SU-DHL-6 (cell line): Measurements from ENCODE around the gene IMMT.
"Not testable (repeated sequence)": the region's sequence is repeated elsewhere in the genome, so short reads cannot be mapped to it uniquely, and the experiment has no call there.

ENCODE experiments used
- H2AFZ ChIP-seq: fragments of 200-600 bp; sonication (generic); 2 replicates; pipeline ENCODE4 v1.6.1; 2014; ENCODE audit warnings: low read depth, mild to moderate bottlenecking, moderate library complexity, mixed read lengths, antibody characterized with exemption, low read length; ENCODE audit not compliant: severe bottlenecking
- H3F3A ChIP-seq: fragments of 200-600 bp; shearing (Covaris generic); 2 replicates; pipeline ENCODE4 v1.6.0; 2016; ENCODE audit warnings: antibody characterized with exemption, mild to moderate bottlenecking; ENCODE audit not compliant: insufficient read depth
- H3K27ac ChIP-seq: fragments of 200-600 bp; sonication (generic); 2 replicates; pipeline ENCODE4 v1.5.1; 2016; ENCODE audit warnings: low read depth, mild to moderate bottlenecking, low read length, moderate library complexity, mixed read lengths
- H3K27me3 ChIP-seq: fragments of 200-600 bp; sonication (generic), shearing (Covaris generic); 2 replicates; pipeline ENCODE4 v1.6.0; 2014; ENCODE audit warnings: mild to moderate bottlenecking, low read length
- H3K36me3 ChIP-seq: fragments of 200-600 bp; sonication (generic); 2 replicates; pipeline ENCODE4 v1.6.1; 2014; ENCODE audit warnings: mild to moderate bottlenecking, low read length, mixed read lengths
- H3K4me2 ChIP-seq: fragments of 300-600, 200-600 bp; shearing (Covaris generic), sonication (generic); 2 replicates; pipeline ENCODE4 v1.6.0; 2014; ENCODE audit warnings: low read length, low read depth, mild to moderate bottlenecking; ENCODE audit not compliant: poor library complexity, severe bottlenecking
- H3K4me3 ChIP-seq: fragments of 200-600 bp; sonication (generic); 2 replicates; pipeline ENCODE4 v1.5.1; 2014; ENCODE audit warnings: antibody characterized with exemption, low read length, mild to moderate bottlenecking, mixed read lengths; ENCODE audit not compliant: insufficient read depth, poor library complexity, severe bottlenecking
- H3K79me2 ChIP-seq: fragments of 200-600 bp; sonication (generic); 2 replicates; pipeline ENCODE4 v1.6.1; 2014; ENCODE audit warnings: mild to moderate bottlenecking, low read length, moderate library complexity; ENCODE audit not compliant: insufficient read depth
- H3K9ac ChIP-seq: fragments of 200-600 bp; sonication (generic); 2 replicates; pipeline ENCODE4 v1.7.0; 2014; ENCODE audit warnings: mild to moderate bottlenecking, low read length
- H3K9me2 ChIP-seq: fragments of 200-600 bp; sonication (generic); replicated peaks from 2 replicates; pipeline ENCODE4 v1.6.1; 2014; ENCODE audit warnings: low read length; ENCODE audit not compliant: insufficient read depth
- H3K9me3 ChIP-seq: fragments of 200-600 bp; sonication (generic); 2 replicates; pipeline ENCODE4 v1.6.1; 2014; ENCODE audit warnings: low read length, mixed read lengths; ENCODE audit not compliant: insufficient read depth
- H4K20me1 ChIP-seq: fragments of 200-600 bp; sonication (generic); 2 replicates; pipeline ENCODE4 v1.6.1; 2014; ENCODE audit warnings: low read depth, mild to moderate bottlenecking, antibody characterized with exemption, low read length, moderate library complexity, mixed read lengths
- CTCF ChIP-seq: fragments of 200-600 bp; sonication (generic); IDR thresholded peaks from one replicate; pipeline ENCODE4 v1.5.1; 2017; ENCODE audit warnings: antibody characterized with exemption, mild to moderate bottlenecking, low read length, moderate library complexity; ENCODE audit not compliant: insufficient read depth, poor library complexity, severe bottlenecking
- EZH2phosphoT487 ChIP-seq: fragments of 200-600 bp; sonication (generic), shearing (Covaris generic); conservative IDR thresholded peaks from 2 replicates; pipeline ENCODE4 v1.6.1; 2018; ENCODE audit warnings: mild to moderate bottlenecking, antibody characterized with exemption, low read length, moderate library complexity, mixed read lengths

Gene IMMT

GRCh38 chr2:86230961-86231360 is 35.7 kb upstream of the IMMT start:
- Histone ChIP-seq H3K27ac (no peak overlapping the region), H3K9me3 (no peaks in the 10 kb centered on the region), H3K4me3 (no peak overlapping the region), H3K36me3 (no peaks in the 10 kb centered on the region), H3K4me2 (no peak overlapping the region), H4K20me1 (no peaks in the 10 kb centered on the region), H3K9ac (no peak overlapping the region), H3F3A (no peaks in the 10 kb centered on the region), H2AFZ (no peak overlapping the region), H3K79me2 (no peaks in the 10 kb centered on the region), H3K27me3 (no peaks in the 10 kb centered on the region), H3K9me2 (no peaks in the 10 kb centered on the region)
- TF ChIP-seq EZH2phosphoT487 (no peak), CTCF (no peak)

GRCh38 chr2:86229221-86229620 is 34.0 kb upstream of the IMMT start:
- TF ChIP-seq EZH2phosphoT487 (no peak), CTCF (no peak)
- H3K36me3 ChIP-seq: no peaks in the 10 kb centered on the region
- peak overlapping the region; percentile 28 for H3K9ac ChIP-seq
- no peak overlapping the region for H3K4me3 ChIP-seq
- H3K27me3 ChIP-seq: no peaks in the 10 kb centered on the region
- H3K9me3 ChIP-seq: no peaks in the 10 kb centered on the region
- H3K27ac ChIP-seq: peak overlapping the region; percentile 33; the same call in 1 of the 2 replicates
- H2AFZ ChIP-seq: peak overlapping the region; percentile 5
- H3K9me2 ChIP-seq: no peaks in the 10 kb centered on the region
- H4K20me1 ChIP-seq: no peaks in the 10 kb centered on the region
- H3F3A ChIP-seq: no peaks in the 10 kb centered on the region
- peak overlapping the region; percentile 11 for H3K4me2 ChIP-seq
- H3K79me2 ChIP-seq: no peaks in the 10 kb centered on the region

- peak overlapping the region; percentile 33; the same call in 1 of the 2 replicates for H3K27ac ChIP-seq
- H3K9me2 ChIP-seq, H3K9me3 ChIP-seq, H4K20me1 ChIP-seq, H3K27me3 ChIP-seq, H3K79me2 ChIP-seq, H3K36me3 ChIP-seq, H3F3A ChIP-seq, H3K4me3 ChIP-seq, H3K9ac ChIP-seq: not testable (repeated sequence)
- peak overlapping the region; percentile 5 for H2AFZ ChIP-seq
- H3K4me2 ChIP-seq: peak overlapping the region; percentile 11
Observed at GRCh38 chr2:86228574-86228973, 33.3 kb upstream of the IMMT start.

GRCh38 chr2:86227685-86228084 is 32.4 kb upstream of the IMMT start:
- TF ChIP-seq EZH2phosphoT487 (no peak), CTCF (no peak)
- no peaks in the 10 kb centered on the region for H3K79me2 ChIP-seq

More at GRCh38 chr2:86227685-86228084, 32.4 kb upstream of the IMMT start:
- H3K27me3 ChIP-seq: no peaks in the 10 kb centered on the region
- no peak overlapping the region for H3K4me3 ChIP-seq
- H3K9ac ChIP-seq: no peak overlapping the region
- H3K4me2 ChIP-seq: no peak overlapping the region
- no peaks in the 10 kb centered on the region for H3K9me2 ChIP-seq
- H3K36me3 ChIP-seq: no peaks in the 10 kb centered on the region
- H2AFZ ChIP-seq: no peak overlapping the region
- no peak overlapping the region for H3K27ac ChIP-seq
- H3F3A ChIP-seq: no peaks in the 10 kb centered on the region
- no peaks in the 10 kb centered on the region for H3K9me3 ChIP-seq
- H4K20me1 ChIP-seq: no peaks in the 10 kb centered on the region
